GM21367 (cell line): ENCODE measurements around the gene MMAB.

ENCODE experiments used
- ATAC-seq: cut with Tn5 transposase; IDR thresholded peaks from one replicate; pipeline ENCODE4 v1.9.1; 2021; ENCODE audit not compliant: unreplicated experiment

The MMAB gene

DNA sequence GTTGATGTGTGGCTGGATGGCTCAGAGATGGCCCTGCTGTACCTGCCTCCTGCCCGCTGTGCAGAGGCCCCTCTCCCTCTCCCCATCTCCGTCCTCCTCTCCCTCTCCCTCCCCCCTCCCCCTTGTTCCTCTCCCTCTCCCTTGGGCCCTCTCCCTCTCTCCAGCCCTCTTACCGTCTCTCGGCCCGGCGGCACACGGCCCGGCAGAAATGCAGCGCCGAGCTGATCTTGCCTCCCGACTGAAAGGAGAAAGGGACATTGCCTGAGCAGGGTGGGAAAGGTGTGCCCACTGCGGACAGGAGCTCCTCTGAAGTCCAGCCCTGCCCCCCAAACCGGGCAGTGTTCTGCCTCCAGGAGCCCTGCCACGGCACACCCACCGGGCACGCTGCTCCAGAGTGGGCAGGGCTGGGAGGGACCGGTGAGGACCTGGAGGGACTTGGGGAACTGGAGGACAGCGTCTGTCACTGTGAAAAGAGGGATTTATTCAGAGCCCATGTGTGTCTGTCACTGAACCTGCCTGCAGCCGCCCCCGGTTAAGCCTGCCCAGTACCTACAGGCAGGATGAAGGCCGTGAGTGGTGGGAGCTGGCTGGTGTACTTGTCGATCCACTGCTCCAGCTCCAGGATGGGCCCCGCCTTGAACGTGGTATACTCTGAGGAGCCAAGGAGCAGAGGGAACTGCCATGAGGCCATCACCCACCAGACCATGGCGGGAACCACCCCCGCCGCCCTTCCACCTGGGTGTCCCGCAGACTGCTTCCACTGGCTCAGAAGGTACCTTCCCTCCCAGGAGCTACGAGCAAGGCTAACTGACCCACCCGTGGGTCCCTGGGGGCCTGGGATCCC lies 12.2 kb downstream of the MMAB start:
- ATAC-seq: no peak

DNA sequence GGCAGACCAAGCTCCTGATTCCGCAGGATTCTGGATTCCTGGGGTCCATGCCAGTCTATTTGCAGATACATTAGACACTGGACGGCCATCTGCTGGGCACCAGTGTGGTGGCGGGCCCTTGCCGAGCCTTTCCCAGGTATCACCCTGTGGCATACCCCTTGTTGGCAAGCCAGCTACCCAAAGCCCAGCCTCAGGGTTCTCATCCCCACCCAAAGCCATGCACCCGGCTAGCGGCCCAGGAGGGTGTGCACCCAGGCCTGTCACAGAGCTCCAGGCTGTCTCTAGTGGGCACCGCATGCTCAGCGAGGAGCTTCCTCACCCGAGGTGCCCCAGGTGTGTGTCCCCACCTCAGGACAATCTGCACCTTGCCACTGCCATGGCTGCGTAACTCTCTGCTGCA lies 13.7 kb downstream of the MMAB start:
- ATAC-seq: no peak

DNA sequence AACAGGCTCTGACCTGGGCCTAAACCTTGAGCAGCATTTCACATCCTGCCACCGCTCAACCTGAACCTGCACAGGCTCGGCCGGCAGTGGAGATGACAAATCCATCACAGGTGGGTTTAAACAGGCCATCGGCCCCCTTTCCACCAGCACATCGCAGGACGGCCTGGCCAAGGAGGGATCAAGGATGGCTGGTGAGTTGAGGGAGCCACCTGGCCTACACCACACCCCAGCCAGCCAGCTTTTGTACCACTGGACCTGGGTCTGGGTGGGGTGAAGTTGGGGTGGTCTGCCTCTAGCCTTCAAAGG lies 14.2 kb downstream of the MMAB start:
- no peak for ATAC-seq

DNA sequence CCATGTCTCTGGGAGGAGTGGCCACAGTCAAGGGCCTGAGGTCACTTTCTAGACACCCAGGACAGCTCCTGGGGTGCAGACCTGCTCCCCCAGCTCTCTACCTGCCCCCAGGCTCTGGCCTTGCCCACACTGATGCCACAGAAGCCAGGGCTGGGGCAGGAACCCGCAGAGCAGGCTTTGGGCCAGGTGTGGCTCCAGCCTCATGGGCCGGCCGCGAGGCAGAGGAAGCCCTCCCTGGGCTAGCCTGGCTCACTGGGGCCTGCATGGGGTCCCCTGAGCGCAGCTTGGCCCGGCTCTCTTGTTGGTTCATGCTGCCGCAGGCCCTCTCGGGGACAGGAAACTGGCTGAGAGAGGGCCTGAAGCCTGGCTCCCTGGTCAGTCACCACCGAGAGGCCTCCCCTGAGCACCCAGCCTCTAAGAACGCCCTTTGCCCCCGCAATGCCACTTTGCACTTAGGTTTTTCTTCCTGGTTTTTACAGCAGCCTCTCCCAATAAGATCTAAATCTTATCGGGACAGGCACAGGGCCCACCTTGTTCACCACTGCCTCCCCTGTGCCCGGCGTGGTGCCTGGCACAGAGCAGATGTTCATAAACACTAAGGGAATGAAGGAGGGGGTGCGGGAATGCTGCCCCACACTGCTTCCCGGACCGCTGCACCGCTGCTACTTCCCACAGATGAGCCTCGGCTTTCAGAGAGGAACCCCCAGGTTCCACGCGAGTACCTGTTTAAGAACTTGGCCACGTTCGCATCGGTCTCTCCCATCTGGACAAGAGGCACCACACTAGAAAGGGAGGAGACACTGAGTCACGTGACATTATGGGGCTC lies 14.7 kb downstream of the MMAB start:
- no peak for ATAC-seq

DNA sequence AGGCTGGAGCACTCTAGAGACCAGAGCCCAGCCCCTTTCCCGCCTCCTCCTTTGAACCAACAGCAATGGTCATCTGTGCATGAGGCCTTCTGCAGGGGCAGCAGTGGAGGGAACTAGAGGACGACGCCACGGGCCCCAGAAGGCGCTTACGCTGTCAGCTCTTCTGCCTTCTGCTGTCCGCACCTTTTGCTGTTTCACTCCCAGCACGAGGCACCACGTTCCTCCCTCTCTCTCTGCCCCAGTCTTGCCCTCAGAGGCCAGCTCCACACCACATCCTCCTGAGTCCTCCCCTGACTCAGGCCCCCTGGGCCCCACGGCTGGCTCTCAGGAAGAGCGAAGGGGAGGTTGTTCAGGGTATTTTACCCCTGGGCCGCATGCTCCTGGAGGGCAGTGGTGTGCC lies 15.5 kb downstream of the MMAB start:
- ATAC-seq: no peak

DNA sequence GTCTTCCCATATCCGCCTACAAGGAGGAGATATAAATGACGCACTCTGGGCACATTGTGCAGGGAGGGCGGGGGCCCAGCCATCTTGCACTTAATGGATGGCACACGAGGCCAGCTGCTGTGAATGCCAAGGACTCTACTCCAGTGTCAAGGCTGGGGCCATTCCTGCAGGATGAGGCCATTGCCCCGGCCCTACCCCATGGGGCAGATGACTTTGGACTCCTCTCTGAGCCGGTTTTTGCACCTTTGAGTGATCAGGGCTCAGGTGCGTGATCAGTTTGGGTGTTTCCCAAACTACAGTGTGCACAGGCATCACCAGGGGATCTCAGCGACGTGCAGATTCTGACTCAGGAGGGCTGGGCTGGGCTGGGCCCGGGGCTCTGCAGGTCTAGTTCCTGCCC lies 16.1 kb downstream of the MMAB start:
- no peak for ATAC-seq

DNA sequence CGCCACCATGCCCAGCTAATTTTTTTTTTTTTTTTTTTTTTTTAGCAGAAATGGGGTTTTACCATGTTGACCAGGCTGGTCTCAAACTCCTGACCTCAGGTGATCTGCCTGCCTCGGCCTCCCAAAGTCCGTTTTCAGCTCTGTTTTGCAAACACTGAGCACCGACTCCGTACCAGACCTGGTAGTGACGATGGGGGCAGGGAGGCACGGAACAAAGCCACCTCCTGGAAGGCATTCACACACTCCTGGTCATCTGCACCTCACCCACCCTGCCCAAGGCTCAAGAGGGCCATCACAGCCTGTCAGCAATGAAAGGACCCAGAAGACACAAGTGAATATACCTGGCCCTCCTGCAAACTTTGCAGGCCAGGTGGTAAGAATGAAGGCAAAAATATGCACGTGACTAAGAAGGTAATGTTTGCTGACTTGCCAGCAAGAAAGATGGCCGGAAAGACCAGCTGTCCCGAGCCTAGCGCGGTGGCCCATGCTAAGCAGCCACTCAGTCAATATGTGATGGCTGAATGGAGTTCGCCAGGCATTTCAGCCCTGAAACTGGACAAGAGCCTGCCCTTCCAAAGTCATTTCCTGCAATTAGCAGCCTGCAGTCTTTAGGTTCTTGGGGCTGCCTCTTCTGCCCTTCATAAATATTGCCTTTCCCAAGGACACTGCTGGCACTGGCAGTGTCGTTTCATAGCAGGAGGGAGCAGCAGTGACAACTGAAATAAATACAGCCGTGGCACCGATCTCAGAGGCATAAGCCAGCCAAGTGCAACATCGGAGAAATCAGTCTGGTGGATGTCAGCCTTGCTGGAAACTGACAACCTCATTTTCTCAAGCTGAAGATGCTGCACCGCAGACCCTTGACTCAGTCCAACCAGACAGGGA lies 17.6 kb downstream of the MMAB start:
- no peak for ATAC-seq

DNA sequence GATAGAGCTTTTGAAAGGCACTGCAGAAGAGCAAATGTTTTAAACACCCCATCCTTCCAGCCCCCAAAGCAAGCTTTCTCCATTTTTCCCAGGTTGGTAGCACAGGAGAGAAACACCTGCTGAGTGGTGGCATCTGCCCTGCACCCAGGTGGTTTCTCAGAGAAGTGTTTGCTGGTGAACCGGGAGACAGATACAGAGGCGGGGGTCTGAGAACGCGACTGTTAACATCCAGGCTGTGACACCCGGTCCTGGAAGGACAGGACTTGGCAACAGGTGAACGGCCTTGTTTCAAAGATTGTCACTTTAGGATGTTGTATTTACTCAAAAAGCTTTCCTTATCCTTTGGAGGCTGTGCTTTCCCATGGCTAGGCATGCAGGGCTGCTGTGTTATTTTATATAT lies 18.5 kb downstream of the MMAB start:
- no peak for ATAC-seq

DNA sequence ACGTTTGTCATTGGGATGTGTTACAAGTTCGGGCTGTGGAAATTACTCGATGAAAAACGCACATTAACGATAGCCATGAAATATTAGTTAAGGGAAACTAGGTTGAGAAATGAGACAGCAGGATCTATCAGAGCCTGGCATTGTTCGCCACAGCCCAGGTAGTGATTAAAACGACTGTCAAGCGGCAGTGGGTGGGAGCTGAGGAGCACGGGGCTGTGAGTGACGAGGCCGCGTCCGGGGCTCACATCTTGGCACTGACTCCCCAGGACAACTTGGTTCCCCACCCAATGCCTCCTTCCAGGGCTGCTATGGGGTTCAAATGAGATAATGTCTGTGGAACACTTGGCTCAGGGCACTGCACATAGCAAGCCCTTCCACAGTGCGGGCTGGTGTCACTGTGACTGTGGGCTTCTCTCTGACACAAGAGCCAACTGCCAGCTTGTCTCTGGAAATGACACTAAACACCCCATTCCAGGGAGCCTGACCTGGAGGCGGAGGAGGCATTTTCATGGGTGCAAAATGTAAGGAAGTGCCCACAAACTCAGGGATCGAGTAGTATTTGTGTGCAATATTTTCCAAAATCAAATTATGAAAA lies 19.3 kb downstream of the MMAB start:
- ATAC-seq: no peak

DNA sequence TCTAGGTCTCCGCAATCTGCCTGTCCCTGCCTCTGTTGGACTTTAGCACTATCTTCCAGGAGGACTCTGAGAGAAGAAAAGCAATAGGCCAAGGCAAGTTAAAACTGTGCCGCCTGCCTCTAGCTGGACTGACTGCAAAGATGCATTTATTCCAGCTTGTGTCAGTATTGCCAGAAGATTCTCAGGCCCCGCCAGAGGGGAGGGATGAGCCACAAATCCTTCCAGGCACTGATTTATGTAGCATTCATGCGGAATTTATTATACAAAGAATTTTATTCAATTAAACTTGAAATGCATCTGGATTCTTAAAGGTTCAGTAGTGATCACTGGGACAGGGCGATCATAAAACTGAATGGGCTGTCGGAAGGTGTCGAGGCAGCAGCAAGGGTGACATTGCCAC lies 19.8 kb downstream of the MMAB start:
- no peak for ATAC-seq

DNA sequence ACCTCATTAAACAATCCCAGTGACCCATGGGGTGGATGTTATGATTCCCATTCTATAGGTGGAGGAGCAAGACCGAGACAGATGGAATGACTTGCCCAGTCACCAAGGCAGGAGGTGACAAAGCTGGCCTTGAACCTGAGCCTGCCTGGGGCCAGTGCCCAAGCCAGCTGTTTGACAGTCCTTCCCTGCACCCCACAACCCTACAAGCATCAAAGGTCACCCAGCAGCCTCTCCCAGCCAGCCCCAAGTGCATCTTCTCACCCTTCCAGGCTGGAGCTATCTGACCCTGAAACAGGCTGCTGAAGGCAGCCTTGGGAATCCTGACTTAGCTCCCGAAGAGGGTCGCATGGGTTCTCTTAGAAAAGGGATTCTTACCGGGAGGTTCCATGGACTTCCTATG lies 20.3 kb downstream of the MMAB start:
- no peak for ATAC-seq

DNA sequence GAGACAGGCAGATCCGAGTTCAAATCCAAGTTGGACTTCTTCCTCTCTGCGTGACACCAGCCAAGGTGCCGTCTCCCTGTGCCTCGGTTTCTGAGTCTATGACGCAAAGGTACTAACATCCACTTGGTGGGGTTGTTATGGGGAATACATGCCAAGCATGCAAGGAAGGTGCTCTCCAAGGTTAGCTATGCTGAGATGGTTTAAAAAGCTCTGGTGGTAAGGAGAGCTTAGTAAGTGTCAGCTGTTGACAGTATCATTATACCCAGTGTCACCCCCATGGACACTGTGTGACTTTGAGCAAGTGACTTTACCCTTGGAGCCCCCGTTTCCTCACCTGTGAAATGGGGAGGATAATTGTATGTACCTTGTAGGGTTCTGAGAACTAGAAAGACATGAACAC lies 22.2 kb downstream of the MMAB start:
- ATAC-seq: no peak

DNA sequence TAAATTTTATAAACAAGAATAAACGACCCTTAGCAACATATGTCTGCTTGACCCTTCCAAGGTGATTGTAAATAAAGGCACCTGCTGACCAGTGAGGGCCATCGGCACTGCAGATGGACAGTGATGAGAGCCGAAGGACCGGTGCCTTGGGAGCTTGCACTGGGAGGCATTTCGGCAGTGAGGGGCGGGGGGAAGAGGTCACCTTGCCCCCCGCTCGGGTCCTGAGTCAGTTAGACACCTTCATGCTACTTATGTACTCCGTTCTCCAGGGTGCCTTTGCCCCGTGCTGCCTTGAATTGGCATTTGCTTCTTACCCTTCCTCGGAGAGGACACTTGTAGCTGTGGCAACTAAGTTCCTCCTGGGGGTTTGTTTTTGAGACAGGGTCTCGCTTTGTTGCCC lies 23.0 kb downstream of the MMAB start:
- no peak for ATAC-seq

DNA sequence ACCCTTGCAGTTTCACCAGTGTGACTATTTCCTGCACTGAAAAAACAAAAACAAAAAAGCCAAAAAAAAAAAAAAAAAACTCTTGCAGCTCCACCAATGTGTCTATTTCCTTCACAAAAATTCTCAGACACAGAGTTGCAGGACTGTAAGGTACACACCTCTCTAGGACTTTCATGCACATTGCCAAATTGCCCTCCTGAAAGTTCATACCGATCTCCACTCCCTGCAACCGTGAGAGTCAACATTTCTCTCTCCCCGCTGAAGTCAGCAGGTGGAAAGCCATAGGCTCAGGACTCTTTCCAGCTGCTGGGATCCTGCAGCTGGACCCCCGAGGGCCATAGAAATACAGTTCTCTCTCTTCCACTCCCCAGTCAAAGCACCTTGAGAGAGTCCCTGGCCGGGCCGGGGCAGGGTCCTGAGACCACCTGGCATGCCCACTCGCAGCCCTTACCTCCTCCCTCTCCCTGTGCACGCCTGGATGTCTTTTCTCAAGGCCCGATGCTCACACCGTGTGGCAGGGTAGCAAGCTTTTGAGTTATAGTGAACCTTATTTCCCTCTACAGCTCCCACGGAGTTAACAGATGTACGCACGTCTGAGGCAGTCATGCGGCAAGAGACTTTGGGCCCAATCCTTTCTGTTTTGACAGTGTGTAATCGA lies 23.6 kb downstream of the MMAB start:
- ATAC-seq: no peak

DNA sequence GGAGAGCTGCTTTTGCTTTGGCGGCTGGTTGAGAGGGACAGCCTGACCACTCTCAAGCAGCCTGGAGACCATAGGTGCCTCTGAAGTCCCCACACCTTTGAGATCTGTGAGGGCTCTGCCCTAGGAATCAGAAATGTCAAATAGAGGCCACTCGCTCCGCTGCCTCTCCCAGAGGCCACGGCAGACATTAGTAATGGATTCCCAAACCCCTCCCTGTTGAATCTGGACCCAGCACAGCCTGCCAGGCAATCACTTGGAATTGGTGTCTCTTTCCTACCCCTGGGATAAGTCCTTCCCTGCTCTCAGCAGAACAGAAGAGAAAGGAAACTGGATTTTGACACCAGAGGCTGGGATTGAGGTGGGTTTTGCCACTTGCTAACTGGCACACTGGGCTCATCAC lies 25.0 kb downstream of the MMAB start:
- no peak for ATAC-seq

DNA sequence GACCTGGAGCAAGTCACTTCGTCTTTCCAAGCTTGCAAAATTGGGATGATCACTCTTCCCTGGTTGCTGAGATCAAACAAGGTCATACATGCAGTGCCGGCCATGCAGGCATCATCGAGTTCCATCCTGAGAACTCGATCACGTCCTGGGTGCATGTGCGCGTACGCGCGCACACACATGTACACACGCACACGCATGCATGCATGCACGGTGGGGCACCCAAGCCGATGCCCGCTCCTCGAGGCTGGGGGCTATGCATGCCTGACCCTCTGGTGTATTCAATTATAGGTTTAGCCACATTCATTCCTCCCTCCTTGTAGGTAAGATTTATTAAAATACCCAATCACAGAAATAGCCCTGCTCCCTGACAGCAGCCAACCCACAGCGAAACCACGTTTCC lies 26.0 kb downstream of the MMAB start:
- ATAC-seq: no peak

DNA sequence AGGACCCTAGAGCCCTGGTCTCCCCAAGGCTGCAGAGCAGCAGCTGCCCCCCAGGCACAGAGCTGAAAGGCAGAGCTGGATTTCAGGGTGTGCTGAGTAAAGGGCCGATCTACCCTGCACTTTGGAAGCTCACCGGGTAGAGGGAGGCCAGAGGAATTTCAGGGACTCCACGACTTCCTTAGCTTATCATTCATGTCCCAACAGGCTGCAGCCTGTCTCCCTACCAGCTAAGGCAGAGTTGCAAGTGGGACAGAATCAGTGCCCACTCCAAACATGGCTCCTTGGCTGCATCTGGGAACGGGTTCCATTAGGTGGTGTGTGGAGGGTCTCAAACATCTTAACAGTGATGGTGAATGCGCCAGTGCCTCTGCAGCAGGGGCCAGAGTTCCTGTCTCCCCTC lies 27.5 kb downstream of the MMAB start:
- ATAC-seq: no peak

DNA sequence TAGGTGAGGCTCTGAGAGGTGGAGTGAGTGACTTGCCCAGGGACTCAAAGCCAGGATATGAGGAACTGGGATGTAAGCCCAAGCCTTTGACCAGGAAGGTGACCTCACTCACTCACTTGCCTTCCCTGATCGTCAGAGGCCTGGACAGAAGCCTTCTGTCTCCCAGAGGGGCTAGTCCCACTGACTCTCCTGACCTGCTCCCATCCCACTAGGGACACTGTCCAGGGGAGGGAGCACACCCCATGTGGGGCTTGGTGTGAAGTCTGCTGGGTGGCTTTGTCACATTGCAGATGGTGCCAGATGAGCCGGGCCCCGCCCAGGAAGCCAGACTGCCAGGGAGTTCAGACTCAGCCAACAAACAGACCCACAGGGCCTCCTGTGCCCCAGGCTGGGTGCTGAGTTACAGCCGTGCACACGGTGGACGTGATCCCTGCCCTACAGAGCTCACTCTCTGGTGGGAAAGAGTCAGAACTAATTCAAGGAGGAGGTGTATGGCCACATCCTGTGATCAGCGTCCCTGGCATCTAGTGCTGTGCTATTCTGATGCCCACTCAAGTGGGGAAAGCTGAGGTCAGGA lies 28.3 kb downstream of the MMAB start:
- ATAC-seq: no peak

DNA sequence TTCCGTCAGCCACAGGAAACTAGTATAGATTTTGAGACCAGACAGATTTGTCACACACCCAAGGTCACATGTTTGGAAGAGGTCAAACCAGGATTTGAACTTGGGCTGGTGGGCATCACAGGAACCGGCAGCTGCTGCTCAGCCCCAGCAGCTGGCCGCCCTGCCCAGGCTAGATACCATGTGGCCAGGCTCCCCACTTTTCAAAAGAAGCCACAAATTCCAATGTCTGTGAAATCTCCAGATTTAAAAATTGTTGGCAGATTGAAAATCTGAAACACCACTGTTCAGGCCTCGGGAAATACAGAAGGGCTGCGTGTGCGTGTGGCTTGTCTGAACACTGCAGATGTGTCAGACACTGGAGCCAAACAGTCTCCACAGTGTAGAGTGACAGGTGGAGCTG lies 30.4 kb downstream of the MMAB start:
- no peak for ATAC-seq

DNA sequence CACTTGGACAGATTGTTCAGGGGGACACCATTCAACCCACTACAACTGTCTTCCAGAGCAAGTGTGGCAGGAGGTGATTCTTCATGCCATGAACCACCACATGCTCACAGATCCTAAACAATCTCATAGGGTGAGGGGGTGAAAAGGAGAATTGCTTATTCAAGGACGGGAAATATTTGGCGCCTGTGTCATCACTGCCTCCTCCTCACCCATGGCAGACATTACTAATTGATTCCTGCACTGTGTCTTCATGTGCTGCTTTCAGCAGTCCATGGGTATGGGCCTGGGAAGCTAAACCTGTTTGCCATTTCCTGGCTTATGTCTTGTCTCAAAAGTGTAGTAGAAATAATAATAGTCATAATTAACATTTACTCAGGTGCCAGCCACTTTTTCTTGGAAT lies 31.3 kb downstream of the MMAB start:
- no peak for ATAC-seq

DNA sequence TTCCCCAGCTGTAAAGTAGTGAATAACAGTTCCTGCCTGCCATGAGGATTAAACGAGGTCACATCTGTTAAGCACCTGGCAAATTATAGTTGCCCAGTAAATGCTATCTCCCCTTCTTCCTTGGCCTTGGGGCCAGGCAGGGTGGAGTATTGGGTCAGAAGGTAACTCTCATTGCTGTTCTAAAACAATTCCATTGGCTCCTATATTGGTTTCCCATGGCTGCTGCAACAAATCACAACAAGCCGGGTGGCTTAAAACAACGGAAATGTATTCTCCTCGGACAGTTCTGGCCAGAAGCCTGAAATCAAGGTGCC lies 31.9 kb downstream of the MMAB start:
- no peak for ATAC-seq
